Pancreas (tissue), 10 donors: ENCODE measurements around the gene RASSF4. TPM values are rescaled to one million over a fixed set of nuclear protein-coding genes. Genes with fewer than 3 reads are reported as not detected.
A peak's percentile ranks its signal among the peaks of the same experiment; 100 is the strongest.

Source experiments
- ATAC-seq, 4 donors: fragments of 200-7000 bp; cut with Tn5 transposase; one replicate each; pipeline versions ENCODE4 v1.8.0 to v1.9.1; 2020; ENCODE audit warnings: mild to moderate bottlenecking in 4 of 4, moderate library complexity in 4 of 4
- DNase-seq, 6 donors: peaks; one replicate each; pipeline ENCODE4 v3.0.0-alpha.2; 2020
- FAIRE-seq: peaks from 2 replicates; lab custom pipeline; 2012; peaks lifted over from hg19 to GRCh38; lab: Jason Lieb, UNC
- H3K27ac ChIP-seq, 4 donors: fragments of 200-600 bp; sonication (generic); 1 replicate in 3 of 4; 2 replicates in 1 of 4; pipeline versions ENCODE4 v1.5.0 to v1.8.0; 2020
- H3K27me3 ChIP-seq, 4 donors: fragments of 200-600 bp; one replicate each; pipeline ENCODE4 v1.8.0; 2021
- H3K36me3 ChIP-seq, 3 donors: fragments of 200-600 bp; sonication (generic) in 1 of 3; one replicate each; pipeline versions ENCODE4 v1.5.0 to v1.8.0; 2020 to 2021
- H3K4me1 ChIP-seq, 3 donors: fragments of 200-600 bp; one replicate each; pipeline ENCODE4 v1.8.0; 2021
- H3K4me3 ChIP-seq, 4 donors: fragments of 200-600 bp; sonication (generic) in 2 of 4; one replicate each; pipeline versions ENCODE4 v1.5.0 to v1.8.0; 2020 to 2021
- H3K9me3 ChIP-seq, 4 donors: fragments of 200-600 bp; one replicate each; pipeline ENCODE4 v1.8.0; 2021
- WGBS, 2 donors: extraction: QIAGEN DNeasy Blood & Tissue Kit; methylation state at CpG; one replicate each; pipeline ENCODE4 v1.1.7; 2013; 5-methylcytosine and 5-hydroxymethylcytosine counted together
- intact Hi-C, 3 donors: fragments of 100-400 bp; cut with DNase I; formaldehyde crosslinking; loops; one replicate each; pipeline versions ENCODE4 v1.11.1 to v1.14.2; 2022
- polyA plus RNA-seq, 2 donors: library from polyadenylated mRNA; stranded (reverse); fragments of 200-250 nt; gene quantifications; one replicate each; pipeline ENCODE4 v1.2.3, GENCODE V29; 2013
- total RNA-seq, 6 donors: library from RNA; stranded (reverse); fragmentation: NEBNext Ultra II Directional in 4 of 6; extraction: Animal tissue kit (Norgen Biotek cat#: 25700) in 4 of 6; gene quantifications; one replicate each; pipeline versions ENCODE4 v1.2.1 to v1.2.4, GENCODE V29; 2021 to 2023
- TF ChIP-seq, protein P1 (sequence below), 4 donors: fragments of 200-600 bp; sonication (generic) in 3 of 4; IDR thresholded peaks; one replicate each; pipeline versions ENCODE4 v1.5.0 to v1.8.0; 2021; ENCODE audit warnings: antibody characterized with exemption in 4 of 4
- donor health status: healthy with polysubstance abuse.
- donor health status: DM: no; HTN: no; CAD: no; lungs with moderate emphysema.
- donor health status: DM: no; HTN: no; CAD: no.
- donor health status: control.
- donor health status: control.
- donor health status: Bipolar disorder and iron deficiency.
- donor health status: DM: yes; HTN: yes; CAD: no.
- donor health status: DM: no; HTN: no; CAD: no.
- donor health status: DM: no; HTN: no; CAD: no.
- donor health status: DM: yes; HTN: yes; CAD: no.

The RASSF4 gene
- total and polyA plus RNA-seq, 8 donors = 13.9 to 100 (median 37.8) TPM

DNA sequence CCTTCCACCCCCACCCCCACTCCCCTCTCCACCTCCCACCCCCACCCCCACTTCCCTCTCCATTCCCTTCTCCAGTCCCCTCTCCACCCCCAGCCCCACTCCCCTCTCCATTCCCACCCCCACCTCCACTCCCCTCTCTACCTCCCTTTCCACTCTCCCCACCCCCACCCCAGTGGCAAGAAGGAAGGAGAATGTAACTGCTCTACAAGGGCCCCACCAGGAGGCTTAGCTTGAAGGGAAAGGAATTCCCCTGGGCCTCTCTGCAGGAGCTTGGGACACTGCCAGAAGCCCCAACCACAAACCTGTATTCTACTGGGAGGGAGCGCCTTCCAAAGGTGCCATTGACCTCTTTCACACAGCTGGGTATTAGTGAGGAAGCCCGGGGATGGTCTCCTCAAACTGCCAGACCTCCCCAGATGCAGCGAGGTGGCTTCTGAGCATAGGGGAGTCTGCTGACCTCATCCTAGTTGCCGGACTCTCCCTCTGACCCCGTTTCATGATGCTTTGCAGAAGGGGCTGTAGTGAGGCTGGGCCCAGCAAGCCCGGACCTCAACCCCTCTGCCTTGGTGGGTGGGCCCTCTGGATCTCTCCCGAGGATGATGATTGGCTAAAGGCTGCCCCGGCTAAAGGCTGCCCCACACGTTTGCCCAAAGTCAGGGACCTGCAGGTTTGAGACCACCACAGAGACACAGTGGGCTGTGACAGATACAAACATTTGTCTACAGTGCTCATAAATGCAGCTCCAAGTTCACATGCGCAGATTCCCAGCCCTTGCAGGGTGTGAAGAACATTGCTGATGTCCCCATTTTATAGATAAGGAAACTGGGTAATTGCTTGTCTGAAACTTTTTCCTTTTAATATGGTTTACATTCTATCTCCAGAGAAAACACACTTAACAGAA, 16.1 kb downstream of the RASSF4 start:
- no peaks in the 10 kb centered on the region for H3K27me3 ChIP-seq
- intact Hi-C loops = loop anchor here in 1 of 3 donors (2.0 kb wide), 1 partner anchor 43 kb away; no protein-coding TSS in a partner anchor
- peak overlapping the region in 3 of 4 donors; percentile 63 to 97 (median 64) for H3K4me3 ChIP-seq
- 9 to 11% methylated on average over 10 of the region's 10 CpGs for WGBS, 2 donors
- DNase-seq (peak in 5 of 6 donors; percentile 73 to 88 (median 84)), FAIRE-seq (no peak), ATAC-seq (peak; percentile 4 to 14 (median 13))
- peaks cover 0 to 17% (median 6%) of the 10 kb centered on the region in 3 donors for H3K36me3 ChIP-seq
- no peaks in the 10 kb centered on the region for H3K9me3 ChIP-seq
- H3K4me1 ChIP-seq = peaks cover 27 to 29% (median 28%) of the 10 kb centered on the region in 3 donors
- H3K27ac ChIP-seq = peak overlapping the region; percentile 82 to 97 (median 90)
- TF ChIP-seq, protein P1, sequence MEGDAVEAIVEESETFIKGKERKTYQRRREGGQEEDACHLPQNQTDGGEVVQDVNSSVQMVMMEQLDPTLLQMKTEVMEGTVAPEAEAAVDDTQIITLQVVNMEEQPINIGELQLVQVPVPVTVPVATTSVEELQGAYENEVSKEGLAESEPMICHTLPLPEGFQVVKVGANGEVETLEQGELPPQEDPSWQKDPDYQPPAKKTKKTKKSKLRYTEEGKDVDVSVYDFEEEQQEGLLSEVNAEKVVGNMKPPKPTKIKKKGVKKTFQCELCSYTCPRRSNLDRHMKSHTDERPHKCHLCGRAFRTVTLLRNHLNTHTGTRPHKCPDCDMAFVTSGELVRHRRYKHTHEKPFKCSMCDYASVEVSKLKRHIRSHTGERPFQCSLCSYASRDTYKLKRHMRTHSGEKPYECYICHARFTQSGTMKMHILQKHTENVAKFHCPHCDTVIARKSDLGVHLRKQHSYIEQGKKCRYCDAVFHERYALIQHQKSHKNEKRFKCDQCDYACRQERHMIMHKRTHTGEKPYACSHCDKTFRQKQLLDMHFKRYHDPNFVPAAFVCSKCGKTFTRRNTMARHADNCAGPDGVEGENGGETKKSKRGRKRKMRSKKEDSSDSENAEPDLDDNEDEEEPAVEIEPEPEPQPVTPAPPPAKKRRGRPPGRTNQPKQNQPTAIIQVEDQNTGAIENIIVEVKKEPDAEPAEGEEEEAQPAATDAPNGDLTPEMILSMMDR (IDR thresholded peaks at IDR 0.05) = no peak

DNA sequence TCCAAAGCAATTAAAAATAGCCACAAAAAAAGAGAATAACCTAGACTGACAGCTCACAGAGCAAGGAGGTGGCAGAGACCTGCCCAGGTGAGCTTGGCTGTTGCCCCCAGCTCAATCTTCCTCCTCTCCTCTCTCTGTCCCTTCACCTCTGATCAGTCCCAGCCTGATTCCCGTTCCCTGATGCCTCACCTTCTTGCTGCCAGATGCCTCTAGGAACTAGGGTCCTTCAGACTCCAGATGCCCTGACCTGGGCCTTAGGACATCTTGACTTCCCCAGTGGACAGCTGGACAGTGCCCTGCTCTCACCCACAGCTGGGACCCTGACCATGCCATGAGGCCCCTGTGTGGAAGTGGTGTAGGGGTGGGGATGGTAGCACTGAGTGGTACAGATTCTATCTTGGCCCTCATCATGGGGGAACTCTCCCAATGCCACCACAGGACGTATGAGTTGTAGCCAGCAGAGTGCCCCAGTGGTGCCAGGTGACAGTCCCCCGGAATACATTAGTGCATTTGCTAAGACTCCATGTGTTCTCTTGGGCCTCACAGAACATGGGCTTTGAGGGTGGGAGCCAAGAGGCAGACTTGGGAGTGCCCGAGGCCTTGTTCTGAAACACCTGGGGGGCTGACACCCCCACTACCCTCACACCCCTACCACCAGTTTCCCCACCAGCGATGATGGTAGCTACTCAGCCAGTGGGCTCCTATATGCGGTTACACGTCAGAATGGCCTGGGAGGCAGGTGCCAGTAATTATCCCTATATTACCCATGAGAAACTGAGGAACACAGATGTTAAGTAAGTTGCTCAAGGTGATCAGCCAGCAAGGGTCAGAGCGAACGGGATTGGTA, 17.0 kb downstream of the RASSF4 start:
- ATAC-seq (peak in 2 of 4 donors; percentile 0), DNase-seq (peak in 3 of 6 donors; percentile 33 to 63 (median 36)), FAIRE-seq (no peak)
- Histone ChIP-seq H3K27ac (peak overlapping the region; percentile 82 to 97 (median 90)), H3K9me3 (no peaks in the 10 kb centered on the region), H3K4me1 (peaks cover 35 to 38% (median 37%) of the 10 kb centered on the region in 3 donors), H3K4me3 (peak overlapping the region; percentile 63 to 97 (median 68)), H3K36me3 (peaks cover 0 to 8% (median 6%) of the 10 kb centered on the region in 3 donors), H3K27me3 (no peaks in the 10 kb centered on the region)
- intact Hi-C loops = no loop called here
- 17 to 24% methylated on average over 9 of the region's 9 CpGs for WGBS, 2 donors
- TF ChIP-seq, protein P1 (IDR thresholded peaks at IDR 0.05) = no peak

DNA sequence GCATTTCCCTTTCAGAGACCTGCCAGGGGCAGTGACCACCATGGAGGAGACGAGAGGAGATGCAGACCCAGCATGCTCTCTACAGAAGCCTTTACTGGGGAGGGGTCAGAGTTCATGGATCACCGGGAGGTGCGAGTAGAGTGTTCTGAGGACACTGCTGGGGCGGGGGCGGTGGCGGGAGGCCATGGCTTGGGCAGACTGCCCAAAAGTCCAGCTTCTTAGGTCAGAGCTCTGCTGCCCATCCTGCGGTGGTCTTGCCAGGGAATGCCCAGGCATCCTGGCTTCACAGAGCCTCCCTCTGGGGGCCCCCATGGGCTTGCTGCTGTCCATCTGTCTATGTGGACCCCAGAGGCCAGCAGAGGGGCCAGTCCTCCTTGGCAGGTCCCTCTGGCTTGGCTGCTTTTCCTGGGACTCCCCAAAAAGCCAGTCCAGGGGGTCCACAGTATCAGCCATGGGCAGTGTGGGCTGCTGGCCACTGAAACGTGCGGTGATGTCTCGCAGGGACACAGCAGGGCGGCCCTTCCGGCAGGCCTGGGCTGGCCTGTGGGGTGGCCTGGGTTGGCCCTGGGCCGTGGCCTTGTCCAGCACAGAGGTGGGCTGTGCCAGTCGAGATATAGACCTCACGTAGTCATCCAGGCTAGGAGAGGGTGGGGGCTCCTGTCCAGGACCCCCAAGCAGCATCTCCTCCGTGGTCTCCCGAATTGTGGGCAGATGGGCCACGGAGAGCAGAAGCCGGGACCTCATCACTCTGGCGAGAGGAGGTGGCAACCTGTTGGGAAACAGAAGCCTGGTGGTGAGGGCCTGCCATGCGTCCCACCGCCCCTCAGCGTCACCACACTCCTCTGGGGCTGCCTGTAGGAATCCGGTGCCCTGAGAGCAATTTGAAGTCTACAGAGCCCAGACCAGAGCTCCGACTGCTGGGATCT, 17.9 kb downstream of the RASSF4 start:
- peak in 3 of 4 donors; percentile 1 to 3 (median 1) for ATAC-seq
- H3K27me3 ChIP-seq = no peaks in the 10 kb centered on the region
- peaks cover 41 to 47% (median 43%) of the 10 kb centered on the region in 3 donors for H3K4me1 ChIP-seq
- peak overlapping the region; percentile 82 to 97 (median 90) for H3K27ac ChIP-seq
- H3K9me3 ChIP-seq = no peaks in the 10 kb centered on the region
- no peak for FAIRE-seq
- peaks cover 0 to 6% (median 6%) of the 10 kb centered on the region in 3 donors for H3K36me3 ChIP-seq
- peak in 4 of 6 donors; percentile 54 to 87 (median 79) for DNase-seq
- 7 to 8% methylated on average over 25 of the region's 25 CpGs for WGBS, 2 donors
- intact Hi-C loops = no loop called here
- H3K4me3 ChIP-seq = peak overlapping the region; percentile 63 to 97 (median 68)
- TF ChIP-seq, protein P1 (IDR thresholded peaks at IDR 0.05) = no peak

DNA sequence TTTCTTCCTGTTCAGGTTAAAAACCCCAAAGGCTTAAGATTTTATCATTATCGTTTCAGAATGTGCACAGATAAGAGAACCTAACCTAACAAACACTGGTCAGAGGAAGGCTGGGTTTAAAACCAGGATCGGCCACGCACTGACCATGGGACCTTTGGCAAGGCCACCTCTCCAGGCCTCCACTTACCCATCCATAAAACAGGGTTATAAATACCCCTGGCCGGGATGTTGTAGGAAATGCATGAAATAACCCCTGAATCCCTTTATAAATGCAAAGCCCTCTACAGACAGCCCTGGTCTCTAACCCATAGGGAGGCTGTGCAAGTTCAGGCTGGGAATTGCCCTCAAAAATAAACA, 18.6 kb downstream of the RASSF4 start:
- ATAC-seq (no peak), DNase-seq (no peak), FAIRE-seq (no peak)
- H3K9me3 ChIP-seq = no peaks in the 10 kb centered on the region
- 1 to 3% methylated on average over 4 of the region's 4 CpGs for WGBS, 2 donors
- peaks cover 41 to 47% (median 43%) of the 10 kb centered on the region in 3 donors for H3K4me1 ChIP-seq
- intact Hi-C loops = no loop called here
- peak overlapping the region; percentile 82 to 97 (median 90) for H3K27ac ChIP-seq
- H3K36me3 ChIP-seq = peaks cover 0 to 6% (median 6%) of the 10 kb centered on the region in 3 donors
- H3K27me3 ChIP-seq = no peaks in the 10 kb centered on the region
- TF ChIP-seq, protein P1 (IDR thresholded peaks at IDR 0.05) = no peak
- H3K4me3 ChIP-seq = peak overlapping the region; percentile 63 to 97 (median 68)
